HG03354 (cell line): ENCODE results near the gene EMC9.
A peak's percentile ranks its signal among the peaks of the same experiment; 100 is the strongest.

Experiments used
- ATAC-seq: cut with Tn5 transposase; IDR thresholded peaks from one replicate; pipeline ENCODE4 v1.9.1; 2021; ENCODE audit warnings: mild to moderate bottlenecking; ENCODE audit not compliant: unreplicated experiment, poor library complexity, severe bottlenecking

The EMC9 gene, protein sequence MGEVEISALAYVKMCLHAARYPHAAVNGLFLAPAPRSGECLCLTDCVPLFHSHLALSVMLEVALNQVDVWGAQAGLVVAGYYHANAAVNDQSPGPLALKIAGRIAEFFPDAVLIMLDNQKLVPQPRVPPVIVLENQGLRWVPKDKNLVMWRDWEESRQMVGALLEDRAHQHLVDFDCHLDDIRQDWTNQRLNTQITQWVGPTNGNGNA

GRCh38 chr14:24141097-24141880 is at the start of gene EMC9:
Gene EMC9 (minus strand): TSS chr14:24141591. CDS start chr14:24141304, 287 bp downstream.
- ATAC-seq = peak; percentile 88

DNA sequence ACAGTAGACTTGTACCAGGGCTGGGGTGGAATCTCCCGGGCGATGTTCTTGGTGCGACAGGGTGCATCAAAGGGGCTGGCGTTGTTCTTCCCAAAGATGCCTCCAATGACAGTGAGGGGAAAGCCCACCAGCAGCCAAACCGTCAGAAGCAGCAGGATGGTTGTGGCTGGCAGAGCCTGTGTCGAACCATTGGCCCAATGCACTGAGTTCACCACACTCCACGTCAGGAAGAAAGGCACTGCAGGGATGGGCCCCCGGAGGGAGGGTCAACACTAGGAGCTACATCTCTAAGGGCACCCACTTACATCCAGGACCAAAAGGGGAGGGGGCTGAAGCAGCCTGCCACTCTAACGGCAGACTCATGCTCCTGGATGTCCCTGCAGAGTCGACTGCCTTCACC is 49.0 kb upstream of the EMC9 start:
- ATAC-seq = no peak

DNA sequence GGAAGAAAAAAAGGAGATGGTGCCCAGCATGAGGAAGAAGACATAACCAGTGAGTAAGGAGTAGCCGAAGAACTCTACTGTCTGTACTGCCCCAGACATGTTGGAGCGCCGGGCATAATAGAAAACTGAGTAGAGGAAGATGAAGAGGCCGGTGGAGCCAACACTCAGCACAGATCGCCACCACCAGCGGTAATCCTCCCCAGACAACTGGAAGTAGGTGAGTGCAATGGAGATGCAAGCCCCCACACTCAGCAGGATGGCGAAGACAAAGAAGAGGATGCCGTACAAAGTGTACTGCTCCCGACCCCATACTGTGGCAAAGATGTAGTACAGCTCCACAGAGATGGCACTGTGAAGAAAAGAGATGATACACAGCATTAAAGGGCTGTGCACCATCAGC is 48.1 kb upstream of the EMC9 start:
- no peak for ATAC-seq

GRCh38 chr14:24189059-24189375 is 47.6 kb upstream of the EMC9 start:
- no peak for ATAC-seq

DNA sequence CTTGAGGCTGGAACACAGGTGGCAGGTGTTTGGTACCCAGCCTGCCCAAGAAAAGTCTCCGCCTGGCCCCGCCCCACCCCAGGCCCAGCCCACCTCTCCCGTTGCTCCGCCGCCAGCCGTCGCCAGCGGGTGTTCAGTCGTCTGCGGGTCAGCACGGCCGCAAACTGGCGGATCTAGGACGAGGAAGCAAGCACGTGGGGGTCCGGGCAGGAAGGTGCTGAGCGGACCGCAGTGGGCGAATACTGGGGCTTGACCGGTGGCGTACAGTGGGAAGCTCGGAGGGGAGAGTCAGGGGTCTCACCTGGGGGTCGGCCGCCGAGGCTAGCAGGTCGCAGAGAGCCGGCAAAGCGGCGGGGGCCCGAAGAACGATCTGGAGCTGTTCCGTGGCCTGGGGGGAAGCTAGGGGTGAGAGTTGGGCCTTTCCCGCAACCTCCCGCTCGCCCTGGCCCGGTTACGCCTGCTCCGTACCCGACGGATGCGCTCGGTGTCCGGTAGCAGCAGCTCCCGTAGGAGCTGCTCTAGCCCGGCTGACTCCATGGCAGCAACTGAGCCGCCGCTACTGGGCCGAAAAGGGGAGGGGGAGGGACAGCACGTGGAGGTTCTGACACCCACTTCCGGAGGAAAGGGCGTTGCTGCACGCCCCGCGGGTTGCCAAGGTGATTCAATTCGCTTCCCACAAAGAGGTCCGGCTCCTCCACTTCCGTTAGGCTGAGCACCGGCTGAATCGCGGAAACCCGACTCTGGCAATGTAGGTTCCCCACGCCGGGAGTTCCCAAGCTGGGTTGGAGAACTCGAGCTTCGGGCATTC is 47.1 kb upstream of the EMC9 start, which contains the start of gene IPO4:
Gene IPO4 (minus strand): TSS at position 566 of the 808 bp plus-strand sequence. CDS start 29 bp downstream, at position 537.
- ATAC-seq = peak; percentile 91

DNA sequence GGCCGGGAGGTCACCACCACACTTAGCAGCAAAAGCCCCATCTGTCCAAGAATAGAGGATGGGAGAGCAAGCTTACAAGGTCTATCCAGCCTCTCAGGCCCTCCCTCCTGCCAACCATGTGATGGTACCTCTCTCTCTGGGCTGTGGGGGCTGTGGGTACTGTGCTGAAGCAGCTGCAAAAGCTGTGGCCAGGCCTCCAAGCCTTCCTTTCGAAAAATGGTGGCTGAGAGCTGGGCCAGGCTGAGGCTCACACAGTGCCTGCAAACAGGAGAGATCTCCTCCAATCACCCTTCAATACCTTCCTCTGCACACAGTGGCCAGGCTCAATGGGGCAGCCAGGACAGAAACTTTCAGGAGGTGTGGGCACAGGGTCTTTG is 46.1 kb upstream of the EMC9 start:
- ATAC-seq = no peak

- ATAC-seq = no peak
Measured at GRCh38 chr14:24186831-24187538, 45.6 kb upstream of the EMC9 start.

- no peak for ATAC-seq
Measured at GRCh38 chr14:24185741-24186140, 44.4 kb upstream of the EMC9 start.

DNA sequence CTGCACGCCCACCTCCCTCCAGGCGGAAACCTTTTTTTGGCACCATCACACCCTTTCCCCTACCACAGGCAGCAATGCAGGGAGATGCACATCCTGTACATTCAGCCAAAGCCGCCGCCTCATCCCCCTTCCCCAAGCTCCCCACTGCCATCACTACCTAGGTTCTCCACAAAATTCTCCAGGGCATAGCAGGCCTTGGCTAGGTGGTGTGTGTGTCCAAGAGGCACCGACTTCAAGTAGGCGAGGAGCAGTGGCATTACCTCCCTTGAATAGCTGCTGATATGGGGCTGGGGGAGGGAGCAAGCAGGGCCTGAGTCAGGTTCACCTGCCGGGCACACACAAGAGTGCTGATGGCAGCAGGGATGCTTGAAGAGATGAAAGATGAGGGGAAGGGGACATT is 43.6 kb upstream of the EMC9 start:
- no peak for ATAC-seq

DNA sequence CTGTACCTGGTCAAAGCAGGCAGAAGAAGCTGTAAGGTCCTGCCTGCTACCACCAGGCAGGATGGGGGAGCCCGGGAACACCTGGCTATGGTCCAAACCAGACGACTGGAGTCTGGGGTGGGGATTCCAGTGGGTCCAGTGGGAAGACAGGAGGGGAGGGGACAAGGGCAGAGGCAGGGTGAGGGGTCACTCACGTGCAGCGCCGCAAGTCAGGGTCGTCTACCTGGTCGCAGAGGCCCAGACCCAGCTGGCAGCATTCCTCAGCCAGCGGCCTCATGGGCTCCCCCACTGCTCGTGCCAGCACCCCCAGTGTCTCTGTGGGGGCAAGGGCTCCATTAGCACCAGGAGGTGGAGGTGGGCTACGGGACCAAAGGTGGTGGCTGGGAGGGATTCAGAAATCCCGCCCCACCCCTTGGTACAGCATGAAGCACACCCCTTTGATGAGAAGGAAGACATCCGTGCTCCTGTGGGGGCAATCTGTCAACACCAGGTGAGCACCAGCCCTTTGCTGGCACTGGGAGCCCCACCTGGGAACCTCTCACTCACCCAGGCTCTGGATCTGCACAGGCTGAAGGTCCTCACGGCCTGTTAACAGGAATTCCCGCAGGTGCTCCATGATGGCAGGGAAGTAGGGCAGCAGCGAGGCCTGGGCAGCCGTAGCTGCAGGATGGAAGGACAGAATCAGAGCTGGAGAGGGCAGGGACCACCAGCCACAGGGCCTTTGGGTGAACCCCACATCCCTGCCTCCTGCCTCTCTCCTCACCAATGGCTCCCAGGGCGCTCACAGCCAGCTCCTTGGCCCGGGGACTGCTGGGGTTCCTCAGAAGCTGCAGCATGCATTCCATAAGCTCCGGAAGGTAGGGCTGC is 42.9 kb upstream of the EMC9 start:
- no peak for ATAC-seq

DNA sequence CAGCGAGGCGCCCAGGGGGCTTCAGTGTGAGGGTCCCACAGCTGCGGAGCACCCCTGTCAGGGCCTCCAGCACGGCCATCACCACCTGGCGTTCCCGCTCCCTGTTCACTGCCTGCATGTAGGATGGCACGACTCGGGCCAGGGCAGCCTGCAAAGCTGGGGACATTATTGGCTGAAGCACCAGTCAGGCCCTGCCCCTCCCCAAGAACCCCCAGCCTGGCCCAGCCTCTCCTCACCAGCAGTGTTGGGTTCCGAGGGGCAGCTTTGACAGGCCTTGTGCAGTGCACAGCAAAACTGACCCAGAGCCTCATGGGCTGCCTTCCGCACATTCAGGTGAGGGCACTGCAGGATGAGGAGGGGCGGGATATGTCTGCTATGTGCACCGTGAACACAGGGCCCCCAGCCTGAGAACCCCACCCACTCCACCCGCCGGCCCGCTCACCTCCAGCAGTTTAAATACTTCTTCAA is 41.7 kb upstream of the EMC9 start:
- ATAC-seq = no peak

DNA sequence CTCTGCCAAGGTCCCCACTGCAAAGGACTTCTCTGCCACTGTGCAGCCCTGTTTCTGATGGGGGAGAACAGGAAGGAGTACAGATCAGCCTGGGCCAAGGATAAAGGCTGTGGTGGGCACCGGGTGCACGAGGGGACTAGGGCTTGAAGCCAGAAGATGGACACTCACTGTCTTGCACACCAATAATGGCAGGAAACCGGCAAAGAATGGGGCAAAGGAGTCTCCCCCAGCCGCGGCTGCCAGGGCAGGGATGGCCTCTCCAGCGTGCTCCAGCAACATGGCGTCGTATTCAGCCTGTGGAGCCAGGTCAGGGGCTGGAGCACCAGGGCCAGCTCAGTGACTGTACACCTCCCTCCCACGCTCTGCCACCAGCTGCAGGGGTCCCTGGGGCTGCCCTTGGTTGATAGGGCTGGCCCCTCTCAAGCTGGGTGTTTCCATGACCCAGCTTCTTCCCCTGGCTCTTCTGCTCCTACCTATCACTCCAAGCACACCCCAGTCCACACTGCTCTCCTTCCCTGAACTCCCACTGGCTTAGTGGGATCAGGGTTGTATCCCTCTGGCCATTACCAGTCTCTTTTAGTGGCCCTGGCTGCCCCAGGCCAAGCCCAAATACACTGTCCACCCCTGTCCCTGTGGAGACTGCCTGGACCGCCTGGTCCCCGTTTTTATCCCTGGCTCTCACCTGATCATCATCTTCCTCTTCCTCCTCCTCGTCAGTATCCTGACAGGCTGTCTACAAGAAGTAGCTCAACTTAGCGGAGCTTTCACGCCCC is 40.9 kb upstream of the EMC9 start:
- no peak for ATAC-seq

DNA sequence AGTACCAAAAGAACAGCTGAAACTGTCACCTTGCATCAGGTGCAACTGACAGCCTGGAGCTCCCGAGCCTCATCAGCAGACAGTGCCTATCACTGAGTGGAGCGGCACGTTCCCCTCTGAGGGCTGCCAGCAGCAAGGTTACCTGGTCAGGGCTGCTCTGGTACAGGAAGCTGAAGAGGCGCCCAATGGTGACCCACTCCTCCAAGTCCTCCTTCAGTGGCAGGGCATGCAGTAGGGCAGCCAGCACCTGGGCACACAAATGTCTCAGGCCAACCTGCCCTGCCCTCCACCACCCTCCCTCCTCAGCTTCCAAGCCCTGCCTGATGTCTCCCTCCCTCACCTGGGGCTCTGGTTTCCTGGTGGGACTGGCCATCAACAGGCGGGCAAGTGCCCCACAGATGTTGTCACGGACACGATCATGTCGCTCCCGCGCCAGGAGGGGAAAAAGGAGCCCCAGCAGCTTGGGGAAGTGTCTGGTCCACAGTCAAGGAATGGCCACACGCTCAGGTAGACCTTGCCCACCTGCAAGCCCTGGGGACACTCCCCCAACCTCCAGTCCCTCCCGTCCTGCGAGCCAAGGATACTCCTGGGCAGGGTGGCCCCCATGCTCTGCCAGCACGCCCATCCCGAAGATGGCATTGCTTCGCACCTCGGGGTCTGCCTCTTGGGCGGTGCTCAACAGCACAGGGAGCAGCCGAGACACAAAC is 40.1 kb upstream of the EMC9 start:
- no peak for ATAC-seq

GRCh38 chr14:24179961-24180796 is 38.8 kb upstream of the EMC9 start:
- no peak for ATAC-seq

GRCh38 chr14:24179294-24179960 is 38.0 kb upstream of the EMC9 start:
- ATAC-seq = no peak

DNA sequence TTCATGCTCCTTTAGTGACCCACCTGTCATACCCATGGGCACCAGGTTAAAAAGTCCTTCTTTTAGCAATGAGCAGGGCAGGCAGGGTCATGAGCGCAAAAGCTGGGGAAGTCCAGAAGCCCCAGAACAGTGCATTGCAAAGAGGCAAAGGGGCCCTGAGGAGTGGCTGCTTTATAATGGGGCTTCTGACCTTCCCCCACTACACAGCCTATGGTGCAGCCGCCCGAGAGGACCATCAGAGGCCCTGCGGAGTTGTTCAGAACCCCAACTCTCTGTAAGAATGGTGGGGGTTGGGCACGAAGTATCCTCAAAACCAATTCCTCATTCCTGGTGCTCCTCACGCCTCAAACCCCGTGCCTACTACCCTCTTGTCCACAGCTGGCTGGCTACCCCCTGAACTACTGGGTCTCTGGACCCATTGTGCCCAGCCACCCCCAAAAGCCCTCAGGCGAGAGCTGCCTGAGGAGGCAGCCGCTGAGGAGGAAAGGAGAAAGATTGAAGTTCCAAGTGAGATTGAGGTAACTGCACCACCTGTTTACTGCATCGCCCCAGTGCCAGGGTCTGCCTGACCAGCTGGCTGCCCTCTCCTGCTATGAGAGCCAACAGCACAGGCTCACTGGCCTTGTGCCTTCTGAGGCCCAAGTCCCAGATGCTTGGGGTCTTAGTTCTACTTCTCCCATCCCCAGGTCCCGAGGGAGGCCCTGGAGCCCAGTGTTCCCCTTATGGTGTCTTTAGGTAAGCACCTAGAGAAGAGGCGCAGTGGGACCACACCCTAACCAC is 37.2 kb upstream of the EMC9 start:
- no peak for ATAC-seq
